ENCODE results near the gene SERPINB6.

Gene SERPINB6

DNA sequence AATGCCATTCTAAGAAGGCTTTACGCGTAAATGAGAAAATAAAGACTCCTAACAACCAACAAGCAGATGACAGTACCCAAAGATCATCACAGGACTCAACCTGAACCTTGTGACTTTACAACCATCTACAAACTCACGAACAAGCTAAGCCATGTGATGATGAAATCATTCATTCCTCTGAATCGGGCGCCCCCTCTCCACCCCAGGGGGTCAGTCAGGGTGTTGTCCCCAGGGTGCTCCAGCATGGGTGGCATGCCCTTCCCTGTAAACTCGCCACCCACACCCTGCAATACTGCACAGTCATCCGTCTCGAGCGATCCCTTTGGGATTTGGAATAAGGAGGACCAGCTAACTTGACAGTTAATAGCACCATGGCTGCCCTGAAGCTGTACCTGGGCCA, 12.6 kb downstream of the SERPINB6 start:
- no peak overlapping the region for H3K4me3 ChIP-seq (ENCODE audit: control insufficient read depth, low read depth, low read length)
- TF ChIP-seq, protein P1, sequence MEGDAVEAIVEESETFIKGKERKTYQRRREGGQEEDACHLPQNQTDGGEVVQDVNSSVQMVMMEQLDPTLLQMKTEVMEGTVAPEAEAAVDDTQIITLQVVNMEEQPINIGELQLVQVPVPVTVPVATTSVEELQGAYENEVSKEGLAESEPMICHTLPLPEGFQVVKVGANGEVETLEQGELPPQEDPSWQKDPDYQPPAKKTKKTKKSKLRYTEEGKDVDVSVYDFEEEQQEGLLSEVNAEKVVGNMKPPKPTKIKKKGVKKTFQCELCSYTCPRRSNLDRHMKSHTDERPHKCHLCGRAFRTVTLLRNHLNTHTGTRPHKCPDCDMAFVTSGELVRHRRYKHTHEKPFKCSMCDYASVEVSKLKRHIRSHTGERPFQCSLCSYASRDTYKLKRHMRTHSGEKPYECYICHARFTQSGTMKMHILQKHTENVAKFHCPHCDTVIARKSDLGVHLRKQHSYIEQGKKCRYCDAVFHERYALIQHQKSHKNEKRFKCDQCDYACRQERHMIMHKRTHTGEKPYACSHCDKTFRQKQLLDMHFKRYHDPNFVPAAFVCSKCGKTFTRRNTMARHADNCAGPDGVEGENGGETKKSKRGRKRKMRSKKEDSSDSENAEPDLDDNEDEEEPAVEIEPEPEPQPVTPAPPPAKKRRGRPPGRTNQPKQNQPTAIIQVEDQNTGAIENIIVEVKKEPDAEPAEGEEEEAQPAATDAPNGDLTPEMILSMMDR (conservative IDR thresholded peaks at IDR 0.05; ENCODE audit: control insufficient read depth, insufficient read depth, low read depth, low read length) = no peak
- no peak for DNase-seq (ENCODE audit: low read depth)

DNA sequence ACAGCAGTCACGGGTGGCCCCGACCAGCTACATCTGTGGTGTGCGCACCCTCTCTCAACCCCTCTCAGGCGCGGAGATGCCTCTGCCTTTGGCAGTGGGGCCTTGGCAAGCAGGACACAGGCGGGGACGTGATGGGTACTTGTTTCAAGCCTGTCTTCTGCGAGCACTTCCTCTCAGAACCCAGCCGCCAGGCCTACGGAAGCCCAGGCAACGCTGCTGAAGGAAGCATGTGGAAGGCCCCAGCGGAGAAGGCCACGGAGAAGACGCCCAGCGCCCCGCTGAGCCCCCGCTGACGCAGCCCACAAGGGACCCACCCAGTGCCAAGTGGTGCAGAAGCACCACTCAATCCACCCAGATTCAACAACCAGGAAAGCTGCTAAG, 13.0 kb downstream of the SERPINB6 start:
- TF ChIP-seq, protein P1 (conservative IDR thresholded peaks at IDR 0.05; ENCODE audit: control insufficient read depth, insufficient read depth, low read depth, low read length) = no peak
- no peak for DNase-seq (ENCODE audit: low read depth)
- H3K4me3 ChIP-seq (ENCODE audit: control insufficient read depth, low read depth, low read length) = no peak overlapping the region

DNA sequence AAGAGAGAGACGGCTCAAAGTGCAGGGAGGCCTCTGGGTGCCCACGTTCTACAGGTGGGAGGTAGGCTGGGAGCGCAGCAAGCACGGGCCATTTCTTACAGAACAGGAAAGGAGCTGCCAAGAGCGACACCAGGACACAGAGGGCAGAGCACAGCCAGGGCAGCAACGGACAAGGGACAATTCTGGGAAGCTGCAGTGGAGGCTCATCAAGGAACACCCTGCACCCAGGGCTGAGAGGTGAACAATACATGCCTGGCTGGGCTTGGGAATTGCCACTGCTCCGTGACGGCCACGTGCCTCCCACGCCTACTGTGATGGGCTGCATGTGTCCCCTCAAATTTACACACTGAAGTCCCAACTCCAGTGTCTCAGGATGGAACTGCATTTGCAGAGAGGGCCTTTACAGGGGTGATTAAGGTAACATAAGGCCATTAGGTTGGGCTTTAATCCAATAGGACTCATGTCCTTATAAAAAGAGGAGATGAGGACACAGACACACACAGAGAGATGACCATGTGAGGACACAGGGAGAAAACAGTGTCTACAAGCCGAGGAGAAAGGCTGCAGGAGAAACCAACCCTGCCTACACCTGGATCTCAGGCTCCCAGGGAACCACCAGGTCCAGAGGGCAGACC, 13.6 kb downstream of the SERPINB6 start:
- TF ChIP-seq, protein P1 (conservative IDR thresholded peaks at IDR 0.05; ENCODE audit: control insufficient read depth, insufficient read depth, low read depth, low read length) = no peak
- H3K4me3 ChIP-seq (ENCODE audit: control insufficient read depth, low read depth, low read length) = no peak overlapping the region
- DNase-seq (ENCODE audit: low read depth) = no peak

- no peak for DNase-seq (ENCODE audit: low read depth)
- TF ChIP-seq, protein P1 (conservative IDR thresholded peaks at IDR 0.05; ENCODE audit: control insufficient read depth, insufficient read depth, low read depth, low read length) = no peak
These were observed 14.3 kb downstream of the SERPINB6 start for GRCh38 chr6:2956930-2957685.

DNA sequence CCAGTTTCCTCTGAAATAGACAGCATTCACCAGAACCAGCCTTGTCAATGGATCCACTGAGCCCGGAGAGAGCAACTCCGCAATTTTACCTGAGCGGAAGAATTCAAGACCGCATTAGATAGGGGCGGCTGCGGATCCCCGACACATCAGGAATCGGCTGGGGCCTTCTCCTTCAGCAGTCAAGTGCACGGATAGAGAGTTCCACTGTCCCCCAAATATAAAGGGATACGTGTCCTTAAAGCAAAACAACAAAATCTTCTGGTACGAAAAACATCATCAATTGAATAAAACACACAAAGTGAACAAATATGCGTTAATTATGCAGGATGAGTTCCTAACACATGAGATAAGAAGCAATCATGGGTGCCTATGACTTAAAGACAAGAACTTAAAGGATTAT, 18.3 kb downstream of the SERPINB6 start:
- no peak for DNase-seq (ENCODE audit: low read depth)
- TF ChIP-seq, protein P1 (conservative IDR thresholded peaks at IDR 0.05; ENCODE audit: control insufficient read depth, insufficient read depth, low read depth, low read length) = no peak
- H3K4me3 ChIP-seq (ENCODE audit: control insufficient read depth, low read depth, low read length) = no peak overlapping the region

More at GRCh38 chr6:2956930-2957685, 14.3 kb downstream of the SERPINB6 start:
- H3K4me3 ChIP-seq (ENCODE audit: control insufficient read depth, low read depth, low read length) = no peak overlapping the region

- peak; percentile 83 for DNase-seq (ENCODE audit: low read depth)
- TF ChIP-seq, protein P1 (conservative IDR thresholded peaks at IDR 0.05; ENCODE audit: control insufficient read depth, insufficient read depth, low read depth, low read length) = peak; percentile 97
- H3K4me3 ChIP-seq (ENCODE audit: control insufficient read depth, low read depth, low read length) = peak overlapping the region; percentile 1
These were observed 18.7 kb downstream of the SERPINB6 start for GRCh38 chr6:2952557-2953095.
